ENCODE data around the gene C9orf72. TPM values are rescaled to one million over a fixed set of nuclear protein-coding genes. Genes with fewer than 3 reads are reported as not detected.
"Not testable (repeated sequence)": the region's sequence is repeated elsewhere in the genome, so short reads cannot be mapped to it uniquely, and the experiment has no call there.

C9orf72 gene
- total RNA-seq, 1 experiment from 2014 or later, result 38.3 TPM

- DNase-seq (ENCODE audit: extremely low read depth, low read depth), result no peak
These were observed 53.5 kb downstream of the C9orf72 start for GRCh38 chr9:27519466-27520465.

- no peak for DNase-seq (ENCODE audit: extremely low read depth, low read depth)
These were observed 54.5 kb downstream of the C9orf72 start for GRCh38 chr9:27518809-27519208.

DNA sequence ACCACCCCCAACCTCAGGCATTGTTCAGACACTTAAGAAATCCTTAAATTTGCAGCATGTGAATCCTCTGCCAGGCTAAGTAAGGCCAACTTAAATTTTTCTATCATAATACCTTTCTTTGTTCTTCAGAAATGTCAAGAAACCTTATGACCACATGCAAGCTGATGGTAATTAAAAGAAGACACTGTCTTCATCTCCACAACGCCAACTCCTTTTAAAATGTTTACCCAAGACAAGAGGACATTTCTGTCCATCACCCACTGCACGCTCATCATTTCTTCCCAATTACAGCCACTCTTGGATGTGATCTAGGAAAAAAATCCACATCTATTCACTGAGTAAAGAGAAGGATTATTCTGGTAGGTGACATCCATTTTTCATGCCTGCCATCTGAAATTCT lies 55.3 kb downstream of the C9orf72 start:
- no peak for DNase-seq (ENCODE audit: extremely low read depth, low read depth)

DNA sequence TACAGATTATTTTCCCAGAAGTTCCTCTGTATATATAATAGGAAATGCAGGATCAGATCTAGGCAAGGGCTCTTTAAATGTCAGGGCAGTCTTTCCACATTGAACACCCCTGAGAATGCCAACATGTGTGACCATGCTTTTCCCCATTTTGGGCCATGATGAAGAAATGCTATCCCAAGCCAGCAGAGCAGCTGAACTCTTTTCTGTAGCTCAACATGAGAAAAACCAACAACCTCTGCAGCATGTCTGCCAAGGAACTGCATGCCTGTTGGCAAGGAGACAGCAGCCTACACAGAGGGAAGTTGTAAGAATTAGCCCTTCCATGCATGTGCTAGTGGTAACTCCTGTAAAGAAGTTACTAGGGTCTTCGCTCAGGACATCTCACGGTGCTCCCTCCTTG lies 58.7 kb downstream of the C9orf72 start:
- no peak for DNase-seq (ENCODE audit: extremely low read depth, low read depth)

GRCh38 chr9:27511771-27512170 lies 61.5 kb downstream of the C9orf72 start:
- no peak for DNase-seq (ENCODE audit: extremely low read depth, low read depth)

- no peak for DNase-seq (ENCODE audit: extremely low read depth, low read depth)
These were observed 62.5 kb downstream of the C9orf72 start for GRCh38 chr9:27510780-27511179.

GRCh38 chr9:27506981-27507380 lies 66.3 kb downstream of the C9orf72 start:
- DNase-seq (ENCODE audit: extremely low read depth, low read depth), result no peak

GRCh38 chr9:27505744-27506161 lies 67.5 kb downstream of the C9orf72 start:
- no peak for DNase-seq (ENCODE audit: extremely low read depth, low read depth)

- DNase-seq (ENCODE audit: extremely low read depth, low read depth), result no peak
These were observed 69.0 kb downstream of the C9orf72 start for GRCh38 chr9:27504259-27504658.

- no peak for DNase-seq (ENCODE audit: extremely low read depth, low read depth)
These were observed 69.7 kb downstream of the C9orf72 start for GRCh38 chr9:27503623-27504022.

GRCh38 chr9:27500902-27501301 lies 72.4 kb downstream of the C9orf72 start:
- DNase-seq (ENCODE audit: extremely low read depth, low read depth), result not testable (repeated sequence)

DNA sequence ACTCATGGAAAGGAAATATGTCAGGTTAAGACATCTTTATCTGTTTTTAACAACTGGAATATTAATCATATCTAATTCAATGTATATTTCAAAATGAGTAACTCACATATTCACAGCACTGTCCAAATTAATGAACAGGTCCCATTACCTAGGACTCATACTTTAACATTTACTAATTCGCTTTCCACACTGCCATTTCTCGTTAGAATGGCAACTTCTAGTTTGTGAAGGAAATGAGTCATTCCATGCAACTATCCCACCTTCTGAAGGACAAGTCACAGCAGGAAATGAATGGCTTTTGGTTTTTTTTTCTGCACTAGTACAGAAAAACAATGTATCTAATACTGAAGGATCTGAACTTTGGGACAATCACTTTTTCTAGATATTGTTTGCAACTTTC lies 73.8 kb downstream of the C9orf72 start:
- no peak for DNase-seq (ENCODE audit: extremely low read depth, low read depth)

GRCh38 chr9:27497883-27498417 lies 75.3 kb downstream of the C9orf72 start:
- DNase-seq (ENCODE audit: extremely low read depth, low read depth), result no peak

Other genes starting within 250 kb of the C9orf72 start
- not detected in 2 replicates for gene IFNK, start 49.2 kb downstream of the C9orf72 start, total RNA-seq (2014; rRNA removed; shearing (Covaris generic))
- 0.15 and 0.26 TPM in 2 replicates for gene MOB3B, start 43.7 kb downstream of the C9orf72 start, total RNA-seq (2014; rRNA removed; shearing (Covaris generic))

All from NCI-H460 (cell line).